DOHH2 (cell line): ENCODE results near the gene AGA.

ENCODE experiments used
- CTCF ChIP-seq: fragments of 200-600 bp; sonication (generic); IDR thresholded peaks from one replicate; pipeline ENCODE4 v1.5.1; 2014; ENCODE audit warnings: antibody characterized with exemption, mild to moderate bottlenecking, low read depth, low read length; ENCODE audit not compliant: poor library complexity, severe bottlenecking
- EZH2phosphoT487 ChIP-seq: fragments of 200-600 bp; sonication (generic); IDR thresholded peaks from 2 replicates; pipeline ENCODE4 v1.6.1; 2017; ENCODE audit warnings: borderline replicate concordance, mild to moderate bottlenecking, antibody characterized with exemption, low read length, moderate library complexity, mixed read lengths

GRCh38 chr4:177427192-177427591 lies 15.0 kb downstream of the AGA start:
- no peak for TF ChIP-seq CTCF
- TF ChIP-seq EZH2phosphoT487, result no peak
